Measurements from ENCODE around the gene TMEFF2.

DNA sequence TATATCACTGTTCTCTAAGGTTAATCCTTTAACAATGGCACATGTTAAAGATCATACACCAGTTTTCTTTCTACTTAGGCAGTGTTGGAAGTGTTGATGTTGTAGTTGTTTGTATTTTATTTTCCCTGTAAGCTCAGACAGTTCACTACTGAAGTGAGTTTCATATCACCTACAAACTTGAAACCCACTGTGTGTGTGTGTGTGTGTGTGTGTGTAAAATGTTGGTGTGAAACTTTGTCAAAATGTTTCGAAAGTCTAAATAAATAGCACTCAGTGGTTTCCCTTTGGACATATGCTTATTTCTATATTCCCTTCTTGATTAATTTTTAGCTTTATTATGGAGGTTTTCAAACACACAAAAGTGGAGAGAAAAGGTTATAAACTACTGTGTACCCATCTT lies 268.1 kb downstream of the TMEFF2 start:
- TF ChIP-seq, protein P1, sequence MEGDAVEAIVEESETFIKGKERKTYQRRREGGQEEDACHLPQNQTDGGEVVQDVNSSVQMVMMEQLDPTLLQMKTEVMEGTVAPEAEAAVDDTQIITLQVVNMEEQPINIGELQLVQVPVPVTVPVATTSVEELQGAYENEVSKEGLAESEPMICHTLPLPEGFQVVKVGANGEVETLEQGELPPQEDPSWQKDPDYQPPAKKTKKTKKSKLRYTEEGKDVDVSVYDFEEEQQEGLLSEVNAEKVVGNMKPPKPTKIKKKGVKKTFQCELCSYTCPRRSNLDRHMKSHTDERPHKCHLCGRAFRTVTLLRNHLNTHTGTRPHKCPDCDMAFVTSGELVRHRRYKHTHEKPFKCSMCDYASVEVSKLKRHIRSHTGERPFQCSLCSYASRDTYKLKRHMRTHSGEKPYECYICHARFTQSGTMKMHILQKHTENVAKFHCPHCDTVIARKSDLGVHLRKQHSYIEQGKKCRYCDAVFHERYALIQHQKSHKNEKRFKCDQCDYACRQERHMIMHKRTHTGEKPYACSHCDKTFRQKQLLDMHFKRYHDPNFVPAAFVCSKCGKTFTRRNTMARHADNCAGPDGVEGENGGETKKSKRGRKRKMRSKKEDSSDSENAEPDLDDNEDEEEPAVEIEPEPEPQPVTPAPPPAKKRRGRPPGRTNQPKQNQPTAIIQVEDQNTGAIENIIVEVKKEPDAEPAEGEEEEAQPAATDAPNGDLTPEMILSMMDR (IDR thresholded peaks at IDR 0.05; ENCODE audit: insufficient read depth, low read depth, low read length), result no peak
- no peak for TF ChIP-seq EZH2 (IDR thresholded peaks at IDR 0.05; ENCODE audit: insufficient read depth, low read length)
